HG03097 (cell line): ENCODE measurements around the gene PIP4K2B.
"Not testable (repeated sequence)": the region's sequence is repeated elsewhere in the genome, so short reads cannot be mapped to it uniquely, and the experiment has no call there.

Experiments used
- ATAC-seq: cut with Tn5 transposase; IDR thresholded peaks from one replicate; pipeline ENCODE4 v1.9.1; 2021; ENCODE audit not compliant: unreplicated experiment, low FRiP score

PIP4K2B gene

DNA sequence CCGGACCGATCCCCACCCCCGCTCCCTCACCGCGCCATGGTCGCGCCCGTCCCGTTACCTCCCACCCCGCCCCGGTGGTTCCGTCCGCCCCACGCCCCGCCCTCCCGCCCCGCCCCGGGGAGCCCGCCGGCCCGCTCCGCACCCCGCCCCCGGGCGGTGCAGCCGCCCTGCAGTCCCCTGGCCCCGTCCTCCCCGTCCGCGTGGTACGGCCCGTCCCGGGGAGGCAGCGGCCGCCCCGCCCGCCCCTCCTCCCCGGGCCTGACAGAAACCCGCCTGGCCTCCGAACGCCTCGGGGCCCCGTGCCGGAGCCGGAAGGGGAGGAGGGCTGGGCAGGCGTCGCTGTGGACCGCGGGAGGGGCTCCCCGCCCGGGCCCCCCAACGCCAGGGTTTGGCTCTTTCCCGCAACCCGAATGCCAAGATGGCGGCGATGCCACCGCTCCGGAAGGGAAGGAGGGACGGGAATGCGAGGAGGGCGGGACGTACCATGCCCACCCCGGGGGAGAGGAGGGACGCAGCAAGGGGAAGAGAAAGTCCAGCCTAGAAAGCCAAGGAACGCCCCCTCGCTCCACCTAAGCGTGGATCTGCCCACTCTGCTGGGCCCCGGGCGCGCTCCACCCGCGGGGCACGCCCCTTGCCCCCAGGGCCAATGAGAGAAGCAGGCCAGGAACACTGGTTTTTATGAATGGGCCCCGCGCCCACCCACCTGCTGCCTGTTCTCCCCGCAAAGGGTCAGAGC lies at the start of gene PIP4K2B:
Gene PIP4K2B (minus strand): TSS at position 56 of the 736 bp plus-strand sequence. CDS start 132 bp downstream, outside the sequence.
- ATAC-seq = peak; percentile 73

DNA sequence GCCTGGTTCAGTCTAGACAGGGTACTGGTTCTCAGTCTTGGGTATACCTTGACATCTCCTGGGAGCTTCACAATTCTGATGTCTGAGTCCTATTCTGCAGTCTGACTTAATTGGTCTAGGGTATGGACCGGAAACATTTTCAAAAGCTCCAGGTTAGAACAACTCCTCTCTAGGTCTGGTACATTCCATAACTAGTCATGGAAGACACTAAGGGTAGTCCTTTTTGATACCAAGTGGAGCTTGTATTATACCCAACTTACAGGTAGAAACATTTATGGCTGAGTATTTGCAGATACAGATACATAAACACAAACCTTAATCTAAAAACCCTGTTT lies 49.2 kb upstream of the PIP4K2B start:
- no peak for ATAC-seq

DNA sequence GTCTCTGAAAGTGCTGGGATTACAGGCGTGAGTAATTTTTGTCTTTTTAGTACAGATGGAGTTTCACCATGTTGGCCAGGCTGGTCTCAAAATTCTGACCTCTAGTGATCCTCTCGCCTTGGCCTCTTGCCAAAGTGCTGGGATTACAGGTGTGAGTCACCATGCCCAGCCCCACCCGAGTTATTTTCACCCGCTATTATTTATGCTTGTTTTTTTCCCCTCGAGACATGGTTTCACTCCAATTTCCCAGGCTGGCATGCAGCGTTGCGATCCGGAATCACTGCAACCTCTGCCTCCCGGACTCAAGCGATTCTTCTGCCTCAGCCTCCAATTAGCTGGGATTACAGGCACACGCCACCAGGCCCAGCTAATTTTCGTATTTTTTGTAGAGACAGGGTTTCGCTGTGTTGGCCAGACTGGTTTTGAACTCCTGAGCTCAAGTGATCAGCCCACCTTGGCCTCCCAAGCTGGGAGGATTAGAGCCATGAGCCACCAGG lies 45.0 kb upstream of the PIP4K2B start:
- ATAC-seq = no peak

DNA sequence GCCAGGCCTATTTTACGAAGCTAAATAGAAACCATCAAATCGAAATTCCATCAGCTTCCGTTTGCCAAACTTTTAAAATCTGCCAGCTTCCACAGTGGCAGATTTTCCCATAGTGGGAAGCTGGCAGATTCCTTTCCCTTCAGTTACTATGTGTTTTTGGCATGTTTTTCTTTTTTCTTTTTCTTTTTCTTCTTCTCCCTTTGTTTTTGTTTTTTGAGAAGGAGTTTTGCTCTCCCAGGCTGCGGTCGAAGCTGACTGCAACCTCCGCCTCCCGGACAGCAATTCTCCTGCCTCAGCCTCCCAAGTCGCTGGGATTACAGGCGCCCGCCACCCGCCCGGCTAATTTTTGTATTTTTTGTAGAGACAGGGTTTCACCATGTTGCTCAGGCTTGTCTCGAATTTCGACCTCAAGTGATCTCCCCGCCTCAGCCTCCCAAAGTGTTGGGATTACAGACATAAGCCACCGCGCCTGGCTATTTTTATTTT lies 26.4 kb upstream of the PIP4K2B start:
- no peak for ATAC-seq

DNA sequence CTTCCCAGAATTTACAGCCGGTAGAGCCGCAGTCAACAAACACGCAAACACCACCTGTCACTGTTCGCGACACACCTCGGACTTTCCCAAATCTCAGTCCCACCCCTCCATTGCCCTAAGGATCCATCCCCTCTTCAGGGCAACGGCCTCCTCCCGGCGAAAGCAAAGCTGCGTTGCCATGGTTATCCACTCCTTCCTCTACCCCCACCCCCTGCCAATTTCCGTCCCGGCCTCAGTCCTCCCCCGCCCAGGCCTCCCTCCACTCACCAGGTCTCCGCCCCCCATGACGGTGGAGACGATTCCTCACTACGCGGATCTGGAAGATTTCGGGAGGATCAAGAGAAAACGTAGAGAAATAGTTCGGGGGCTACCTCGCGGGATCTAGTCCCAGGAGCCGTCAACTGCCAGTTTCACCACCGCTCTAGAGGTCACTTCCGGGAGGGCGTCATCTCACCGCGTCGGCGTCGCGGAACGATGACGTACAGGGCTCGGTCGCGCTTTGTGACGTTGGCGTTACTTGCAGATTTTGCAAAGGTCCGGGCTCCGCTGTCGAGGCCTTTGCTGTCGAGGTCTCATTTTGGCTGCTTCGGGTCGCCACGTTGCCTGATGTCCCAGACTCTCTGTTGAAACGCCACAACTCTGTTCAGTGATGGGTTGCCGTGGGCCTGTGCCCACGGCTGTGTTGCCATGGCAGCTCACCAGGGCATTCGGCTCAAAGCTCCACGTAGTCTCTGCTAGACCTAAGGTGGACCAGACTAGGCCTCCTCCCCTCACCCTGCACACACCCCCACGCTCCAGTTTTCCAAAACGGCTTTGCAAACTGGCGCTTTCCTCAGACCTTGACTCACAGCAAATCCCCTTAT lies 25.8 kb upstream of the PIP4K2B start, which contains the start of gene CWC25:
Gene CWC25 (minus strand): TSS at position 423 of the 863 bp plus-strand sequence. CDS start 138 bp downstream, at position 285.
- ATAC-seq = peak; percentile 83

DNA sequence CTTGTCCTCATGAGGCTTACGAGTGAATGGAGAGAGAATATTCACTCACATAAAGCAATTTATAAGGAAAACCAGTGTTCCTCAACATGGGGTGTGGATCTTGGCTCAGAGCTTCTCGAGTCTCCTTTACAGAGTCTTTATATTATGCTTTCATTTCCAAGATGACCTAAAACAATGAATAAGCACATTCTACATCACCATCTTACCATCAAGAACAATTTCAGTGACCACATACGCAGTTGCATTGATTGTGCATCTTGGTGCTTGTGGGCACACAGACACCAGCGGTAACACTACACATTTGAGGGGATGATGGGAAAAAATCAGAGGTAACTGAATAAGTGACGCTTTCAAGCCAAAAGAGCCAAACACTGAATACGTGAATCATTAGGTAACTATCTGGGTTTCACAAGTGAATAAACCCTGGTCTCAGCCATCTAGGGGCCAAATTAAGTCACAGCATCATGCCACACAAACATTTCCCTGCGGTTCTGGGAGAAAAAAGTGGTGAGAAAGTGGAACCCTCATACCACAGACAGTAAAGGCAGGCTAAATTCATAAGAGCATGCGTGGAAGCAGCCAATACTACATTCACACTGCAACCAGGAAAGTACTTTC lies 16.3 kb upstream of the PIP4K2B start:
- ATAC-seq = no peak

DNA sequence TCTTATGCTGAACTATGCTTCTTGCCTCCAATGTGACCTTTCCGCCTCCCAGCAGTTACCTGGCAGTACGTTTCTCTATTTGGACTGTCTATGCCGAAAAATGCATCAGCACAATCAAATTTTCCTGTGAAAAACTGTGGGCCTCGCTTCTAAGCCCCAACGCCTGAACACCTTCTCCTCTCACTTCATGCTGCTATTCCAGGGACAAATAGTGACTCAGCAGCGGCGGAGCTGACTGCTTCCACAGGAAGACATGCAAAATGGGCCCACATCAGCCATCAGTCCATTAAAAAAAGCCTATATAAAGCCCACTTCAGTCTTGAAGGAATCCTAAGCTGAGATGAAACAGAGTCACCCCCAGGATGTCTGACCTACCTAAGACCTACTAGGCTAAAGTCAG lies 10.5 kb upstream of the PIP4K2B start:
- ATAC-seq = no peak

DNA sequence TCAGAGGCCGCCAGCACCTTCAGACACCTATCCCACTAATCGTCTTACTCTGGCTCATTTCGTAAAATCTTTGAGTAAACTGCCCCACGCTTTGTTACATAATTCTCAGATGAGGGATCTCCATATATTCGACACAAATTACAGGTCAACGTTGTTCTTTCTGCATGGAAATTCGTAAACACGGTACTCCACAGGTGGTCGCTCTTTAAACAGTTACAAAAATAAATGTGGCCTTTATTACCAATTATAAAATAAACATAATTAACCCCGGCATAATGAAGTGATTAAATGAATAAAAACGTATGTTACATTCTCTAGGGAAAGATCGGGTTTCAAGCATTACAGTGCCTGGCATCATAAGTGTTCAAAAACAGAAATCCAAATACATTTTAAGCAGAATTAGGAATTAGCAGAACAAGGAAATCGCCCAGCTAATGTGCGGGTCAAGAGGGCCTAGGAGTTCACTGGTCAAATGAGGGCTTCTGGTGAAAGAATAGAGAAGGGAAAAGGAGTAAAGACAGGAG lies 943 bp upstream of the PIP4K2B start:
- ATAC-seq = no peak

DNA sequence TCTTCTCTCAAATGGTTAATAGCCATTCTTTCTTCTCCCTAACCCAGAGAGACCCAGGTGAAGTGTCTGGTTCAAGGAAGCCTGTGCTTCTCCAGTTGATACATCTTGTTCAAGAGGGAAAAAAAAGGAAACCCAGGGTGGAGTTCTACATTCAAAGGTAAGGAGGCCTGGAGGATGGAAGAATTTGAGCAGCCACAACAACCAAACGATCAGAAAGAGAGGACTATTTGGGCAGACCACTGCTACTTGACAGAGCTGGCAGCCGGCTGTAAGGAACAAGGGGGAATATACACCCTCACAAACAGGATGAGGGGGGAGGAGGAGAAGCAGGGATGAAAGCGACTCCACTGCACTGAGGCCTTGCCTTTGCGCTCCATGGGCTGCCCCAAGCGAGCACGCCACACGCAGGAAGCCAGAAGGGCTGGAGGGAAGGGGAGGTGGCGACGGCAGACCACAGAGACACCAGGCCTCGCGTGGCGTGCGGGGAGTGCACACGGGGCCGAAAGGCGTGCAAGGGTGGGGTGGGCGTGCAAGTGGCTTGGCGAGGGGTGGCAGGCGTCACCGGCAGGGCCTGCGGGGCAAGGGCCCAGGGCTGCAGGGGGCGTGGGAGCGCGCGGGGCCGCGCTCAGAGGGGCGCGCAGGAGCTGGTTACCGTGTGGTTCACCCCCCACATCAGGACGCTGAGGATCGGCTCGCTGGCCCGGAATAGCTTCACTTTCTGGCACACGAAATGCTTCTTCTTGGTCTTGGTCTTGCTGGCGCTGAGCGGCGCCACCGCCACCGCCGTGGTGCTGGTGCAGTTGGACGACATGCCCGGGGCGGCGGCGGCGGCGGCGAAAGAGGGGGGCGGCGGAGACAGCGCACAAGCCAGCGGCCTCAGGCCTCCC lies 499 bp downstream of the PIP4K2B start:
- peak; percentile 22 for ATAC-seq

DNA sequence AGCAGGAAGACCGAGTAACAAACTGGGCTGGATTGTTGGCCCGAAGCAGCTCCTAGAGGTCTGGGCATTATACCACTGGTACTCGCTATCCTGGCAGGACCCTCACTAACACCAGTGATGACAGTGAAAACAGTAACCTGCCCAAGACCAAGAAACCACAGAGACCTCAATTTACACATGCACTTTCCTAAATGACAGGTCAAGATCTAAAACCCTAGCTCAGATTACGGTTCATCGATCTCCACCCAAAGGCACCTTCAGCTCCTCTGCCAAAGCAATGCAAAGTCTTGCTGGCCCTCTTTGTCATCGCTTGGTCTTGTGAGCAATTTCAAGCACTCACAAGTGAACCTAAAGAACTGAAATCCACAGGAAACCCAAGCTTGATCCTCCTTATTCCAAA lies 1.5 kb downstream of the PIP4K2B start:
- ATAC-seq = no peak

DNA sequence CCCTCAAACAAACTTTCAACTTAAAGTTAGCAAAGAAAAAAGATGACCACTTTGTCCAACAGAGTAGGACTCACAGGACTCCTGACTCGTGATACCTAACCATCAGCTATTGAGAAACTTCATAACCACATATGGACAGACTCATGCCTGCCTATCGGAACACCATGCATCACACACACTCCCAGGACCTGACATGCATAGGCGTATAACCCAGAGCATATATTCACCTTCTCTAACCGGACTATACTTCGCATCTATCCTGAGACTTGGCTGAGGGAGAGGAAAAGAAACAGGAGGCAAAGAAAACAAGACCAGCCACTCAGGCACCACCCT lies 2.2 kb downstream of the PIP4K2B start:
- no peak for ATAC-seq

DNA sequence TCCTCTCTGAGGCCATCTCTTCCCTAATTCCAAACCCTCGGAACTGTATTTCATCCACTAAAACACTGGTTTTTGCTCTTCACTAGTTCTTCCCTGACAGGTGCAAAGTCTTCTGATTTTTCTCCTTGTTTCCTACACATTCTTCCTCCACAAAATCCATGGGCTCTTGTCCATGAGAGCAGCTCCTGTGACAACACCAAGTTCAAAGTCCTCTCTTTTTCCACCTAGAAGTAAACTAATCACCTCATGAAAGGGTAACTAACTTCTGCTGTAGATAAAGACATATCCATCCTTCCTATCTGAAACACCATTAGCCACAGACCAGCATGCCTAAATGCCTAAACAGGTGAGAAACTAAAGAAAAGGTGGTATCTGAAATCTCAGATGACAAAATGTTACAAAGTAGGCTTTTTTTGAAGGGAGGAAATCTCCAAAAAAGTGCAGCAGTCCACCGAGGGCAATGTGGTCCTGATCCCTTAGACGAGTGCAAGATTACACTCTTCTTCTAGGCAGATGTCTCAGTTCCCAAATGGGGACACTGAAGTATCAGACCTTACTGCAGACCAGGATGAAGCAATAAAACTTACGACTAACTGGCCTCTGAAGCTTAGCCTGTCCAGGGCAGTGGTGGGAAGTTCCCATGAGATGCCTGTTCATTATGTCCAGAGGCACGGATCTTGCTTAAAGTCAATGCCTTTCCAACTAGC lies 2.8 kb downstream of the PIP4K2B start:
- ATAC-seq = no peak

DNA sequence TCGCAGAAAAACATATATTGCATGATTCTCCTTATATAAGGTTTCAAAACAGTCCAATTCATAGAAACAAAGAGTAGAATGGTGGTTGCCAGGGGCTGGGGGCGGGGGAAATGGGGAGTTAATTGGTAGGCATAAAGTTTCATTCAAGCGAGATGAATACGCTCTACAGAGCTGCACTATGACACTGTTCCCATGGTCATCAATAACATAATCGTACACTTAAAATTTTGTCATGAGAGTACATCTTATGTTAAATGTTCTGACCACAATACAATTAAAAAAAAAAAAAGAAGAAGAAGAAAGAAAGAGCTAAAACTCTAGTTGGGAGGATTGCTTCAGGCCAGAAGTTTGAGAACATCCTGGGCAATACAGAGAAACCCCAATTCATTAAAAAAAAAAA lies 5.1 kb downstream of the PIP4K2B start:
- no peak for ATAC-seq

DNA sequence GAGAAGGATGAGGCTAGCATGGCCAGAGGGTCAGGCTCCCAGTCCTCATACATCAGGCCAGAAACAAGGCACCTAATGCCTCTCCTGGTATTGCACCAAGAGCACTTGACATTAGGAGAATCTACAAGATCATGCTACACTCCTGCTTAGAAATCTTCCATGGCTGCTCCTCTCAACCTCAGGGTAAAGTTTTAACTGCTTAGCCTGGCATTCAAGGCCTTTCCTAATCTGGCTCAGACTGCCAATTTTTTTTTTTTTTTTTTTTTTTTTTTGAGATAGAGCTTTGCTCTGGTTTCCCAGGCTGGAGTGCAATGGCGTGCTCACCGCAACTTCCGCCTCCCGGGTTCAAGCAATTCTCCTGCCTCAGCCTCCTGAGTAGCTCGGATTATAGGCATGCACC lies 8.2 kb downstream of the PIP4K2B start:
- ATAC-seq = no peak

DNA sequence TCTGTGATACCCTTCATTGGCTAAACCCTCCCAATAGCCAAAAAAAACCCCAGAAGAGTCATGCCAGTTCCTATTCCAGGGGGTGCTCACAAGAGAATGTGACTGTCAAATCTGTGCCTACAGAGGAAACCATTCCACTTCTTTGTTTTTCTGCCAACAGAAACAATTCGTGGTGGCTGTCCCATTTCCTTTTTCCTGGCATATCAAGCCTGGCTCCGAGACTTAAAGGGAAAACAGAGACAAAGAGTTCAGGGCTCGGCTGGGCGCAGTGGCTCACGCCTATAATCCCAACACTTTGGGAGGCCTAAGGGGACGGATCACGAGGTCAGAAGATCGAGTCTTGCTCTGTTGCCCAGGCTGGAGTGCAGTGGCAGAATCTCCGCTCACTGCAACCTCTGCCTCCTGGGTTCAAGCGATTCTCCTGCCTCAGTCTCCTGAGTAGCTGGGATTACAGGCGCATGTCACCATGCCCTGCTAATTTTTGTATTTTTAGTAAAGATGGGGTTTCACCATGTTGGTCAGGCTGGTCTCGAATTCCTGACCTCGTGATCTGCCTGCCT lies 9.1 kb downstream of the PIP4K2B start:
- ATAC-seq = not testable (repeated sequence)

DNA sequence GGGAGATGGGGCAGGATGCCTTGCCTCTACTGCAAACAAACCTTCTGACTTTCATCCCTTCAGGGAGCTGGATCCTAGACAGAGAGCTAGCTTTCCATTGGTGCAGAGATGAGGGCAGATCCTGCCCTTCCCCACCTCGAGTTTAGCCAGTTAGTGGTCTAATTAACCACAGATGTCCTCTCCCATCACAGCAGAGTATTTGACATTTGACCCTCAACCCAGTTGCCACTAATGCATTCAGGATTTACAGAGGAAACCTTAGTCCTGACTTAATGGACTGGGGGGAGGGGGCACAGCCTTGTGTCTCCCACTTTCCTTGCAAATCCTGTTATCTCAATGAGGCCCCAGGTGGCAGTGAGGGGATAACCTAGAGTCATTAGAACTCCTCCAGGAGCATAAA lies 10.2 kb downstream of the PIP4K2B start:
- ATAC-seq = no peak

DNA sequence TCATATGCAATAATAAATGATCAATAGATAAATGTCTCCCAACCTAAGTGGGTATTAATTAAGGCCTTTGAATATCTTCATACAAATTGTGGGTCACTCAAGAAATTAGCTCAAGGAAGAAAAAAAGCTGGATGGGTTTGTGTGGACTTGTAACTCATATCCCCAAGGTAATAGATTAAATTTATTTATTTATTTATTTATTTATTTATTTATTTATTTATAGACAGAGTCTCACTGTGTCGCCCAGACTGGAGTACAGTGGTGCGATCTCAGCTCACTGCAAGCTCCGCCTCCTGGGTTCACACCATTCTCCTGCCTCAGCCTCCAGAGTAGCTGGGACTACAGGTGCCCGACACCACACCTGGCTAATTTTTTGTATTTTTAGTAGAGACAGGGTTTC lies 11.4 kb downstream of the PIP4K2B start:
- ATAC-seq = not testable (repeated sequence)

DNA sequence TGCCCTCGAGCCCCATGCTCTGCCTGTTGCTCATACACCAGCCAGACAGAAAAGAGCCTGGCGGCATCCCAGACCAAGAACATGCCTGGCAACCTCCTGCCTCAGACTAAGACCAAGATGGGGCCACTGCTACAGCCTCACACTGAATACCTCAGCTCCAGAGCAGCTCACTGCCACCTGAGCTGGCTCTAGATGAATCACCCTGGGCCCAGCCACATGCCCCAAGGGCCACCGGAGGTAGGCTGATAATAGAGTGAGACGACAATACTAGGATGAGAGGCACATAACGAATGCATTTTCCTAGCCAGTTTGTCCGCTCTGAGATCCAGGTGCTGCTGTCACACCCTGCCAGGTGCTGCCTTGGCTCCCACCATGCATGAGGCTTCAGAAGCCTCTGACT lies 13.0 kb downstream of the PIP4K2B start:
- ATAC-seq = no peak

DNA sequence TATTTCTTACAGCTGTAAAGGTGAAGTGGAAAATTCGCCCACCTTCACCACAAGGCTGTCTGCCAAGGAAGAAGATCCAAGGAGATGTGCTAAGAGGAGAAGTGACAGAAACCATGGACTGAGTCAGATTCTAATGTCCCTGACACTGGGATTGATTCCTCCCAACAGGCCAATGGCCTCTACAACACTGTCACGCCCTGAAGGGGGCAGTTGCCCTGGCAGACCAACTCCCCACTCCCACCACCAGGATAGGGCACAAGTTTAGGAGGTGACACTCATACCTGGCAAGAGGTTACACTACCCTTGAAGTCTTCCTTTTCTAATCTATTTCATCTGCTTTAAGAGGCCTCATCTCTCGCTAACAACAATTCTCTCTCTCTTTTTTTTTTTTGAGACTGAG lies 16.1 kb downstream of the PIP4K2B start:
- ATAC-seq = no peak
